ENCODE data around the gene DDOST.
"Not testable (repeated sequence)": the region's sequence is repeated elsewhere in the genome, so short reads cannot be mapped to it uniquely, and the experiment has no call there.

Gene DDOST

DNA sequence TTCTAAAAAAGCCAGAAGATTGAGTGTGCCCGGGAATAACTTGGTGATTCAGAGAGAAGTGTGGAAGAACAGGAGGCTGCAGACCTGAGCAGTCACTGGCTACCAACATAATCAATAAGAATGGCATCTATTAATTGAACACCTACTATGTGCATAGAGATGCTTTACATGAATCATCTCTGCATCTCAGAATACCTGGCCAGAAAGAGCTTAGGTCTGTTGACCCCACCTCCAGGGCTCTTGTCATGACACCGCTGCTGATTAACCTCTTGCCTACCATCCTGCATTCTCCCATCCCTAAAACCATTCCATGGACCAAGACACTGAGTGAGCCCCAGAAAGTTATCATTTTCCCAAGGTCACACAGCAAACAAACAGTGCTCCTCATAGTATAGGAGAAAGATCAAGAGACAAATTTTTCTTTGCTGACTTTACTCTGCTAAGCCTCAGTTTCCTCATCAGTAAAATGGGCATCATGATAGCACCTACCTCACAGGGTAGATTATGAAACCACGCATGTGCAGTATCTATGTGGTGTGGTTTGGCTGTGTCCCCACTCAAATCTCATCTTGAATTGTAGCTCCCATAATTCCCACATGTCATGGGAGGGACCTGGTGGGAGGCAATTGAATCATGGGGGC, 44.2 kb downstream of the DDOST start:
- Histone ChIP-seq H3K27me3 (no peaks in the 10 kb centered on the region), H3K4me3 (no peak overlapping the region), H4K20me1 (no peaks in the 10 kb centered on the region), H3K4me1 (peaks cover 0 to 8% (median 0%) of the 10 kb centered on the region in 10 experiments; a peak in 3 of 20 replicates), H3K36me3 (no peaks in the 10 kb centered on the region), H3K9ac (no peak overlapping the region), H3K9me3 (replicated peaks in 1 of 11) (no peaks in the 10 kb centered on the region), H3K27ac (no peak overlapping the region), H3K4me2 (no peak overlapping the region)
- no peak for TF ChIP-seq Cebpa-rat (IDR thresholded peaks at IDR 0.05)

- H3K9ac ChIP-seq, result no peak overlapping the region
- peaks cover 0 to 8% (median 0%) of the 10 kb centered on the region in 10 experiments; a peak in 3 of 20 replicates for H3K4me1 ChIP-seq
- H3K36me3 ChIP-seq, result no peaks in the 10 kb centered on the region
- no peaks in the 10 kb centered on the region for H3K27me3 ChIP-seq
- no peak overlapping the region for H3K27ac ChIP-seq
- H3K9me3 ChIP-seq (replicated peaks in 1 of 11), result no peaks in the 10 kb centered on the region
- no peak overlapping the region for H3K4me3 ChIP-seq
- no peaks in the 10 kb centered on the region for H4K20me1 ChIP-seq
- TF ChIP-seq Cebpa-rat (IDR thresholded peaks at IDR 0.05), result no peak
- H3K4me2 ChIP-seq, result no peak overlapping the region
Observed at GRCh38 chr1:20615946-20616846, 45.0 kb downstream of the DDOST start.

- Histone ChIP-seq H4K20me1 (no peaks in the 10 kb centered on the region), H3K4me3 (no peak overlapping the region), H3K4me1 (peaks cover 0 to 8% (median 0%) of the 10 kb centered on the region in 10 experiments; a peak in 3 of 20 replicates), H3K9ac (no peak overlapping the region), H3K27ac (no peak overlapping the region), H3K9me3 (replicated peaks in 1 of 11) (no peaks in the 10 kb centered on the region), H3K36me3 (no peaks in the 10 kb centered on the region), H3K27me3 (no peaks in the 10 kb centered on the region), H3K4me2 (peak overlapping the region in 1 of 11 experiments; percentile 29; a peak in 1 of 22 replicates)
- no peak for TF ChIP-seq Cebpa-rat (IDR thresholded peaks at IDR 0.05)
Observed at GRCh38 chr1:20614131-20614579, 47.0 kb downstream of the DDOST start.

- Histone ChIP-seq H3K4me2 (no peak overlapping the region), H3K4me1 (peaks cover 0 to 8% (median 0%) of the 10 kb centered on the region in 10 experiments; a peak in 3 of 20 replicates), H3K27me3 (no peaks in the 10 kb centered on the region), H4K20me1 (no peaks in the 10 kb centered on the region; a peak in 1 of 22 replicates), H3K36me3 (no peaks in the 10 kb centered on the region), H3K9me3 (replicated peaks in 1 of 11) (no peaks in the 10 kb centered on the region), H3K9ac (no peak overlapping the region), H3K27ac (no peak overlapping the region), H3K4me3 (no peak overlapping the region)
- TF ChIP-seq Cebpa-rat (IDR thresholded peaks at IDR 0.05), result no peak
Observed at GRCh38 chr1:20612221-20612746, 48.9 kb downstream of the DDOST start.

DNA sequence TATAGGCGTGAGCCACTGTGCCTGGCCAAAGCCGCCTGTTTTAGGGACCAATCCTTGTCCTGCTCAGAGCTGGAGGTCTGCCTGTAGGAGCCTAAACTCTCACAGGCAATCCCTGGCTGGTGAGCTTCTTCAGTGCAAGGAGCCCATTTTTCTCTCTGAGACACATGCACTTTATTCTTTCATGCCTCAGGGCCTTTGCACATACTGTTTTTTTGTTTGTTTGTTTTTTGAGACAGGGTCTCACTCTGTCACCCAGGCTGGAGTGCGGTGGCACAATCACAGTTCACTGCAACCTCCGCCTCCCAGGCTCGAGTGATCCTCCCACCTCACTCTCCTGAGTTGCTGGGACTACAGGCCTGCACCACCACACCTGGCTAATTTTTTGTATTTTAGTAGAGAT, 49.5 kb downstream of the DDOST start:
- no peak for TF ChIP-seq Cebpa-rat (IDR thresholded peaks at IDR 0.05)
- peaks cover 0 to 8% (median 0%) of the 10 kb centered on the region in 10 experiments; a peak in 3 of 20 replicates for H3K4me1 ChIP-seq
- H3K36me3 ChIP-seq, result no peaks in the 10 kb centered on the region
- H3K4me2 ChIP-seq, result no peak overlapping the region
- H3K4me3 ChIP-seq, result no peak overlapping the region
- no peak overlapping the region for H3K27ac ChIP-seq
- no peak overlapping the region for H3K9ac ChIP-seq
- H3K27me3 ChIP-seq, result no peaks in the 10 kb centered on the region
- H4K20me1 ChIP-seq, result no peaks in the 10 kb centered on the region; a peak in 1 of 22 replicates
- no peaks in the 10 kb centered on the region for H3K9me3 ChIP-seq (replicated peaks in 1 of 11)

GRCh38 chr1:20610970-20611369, 50.2 kb downstream of the DDOST start:
- H3K4me3 ChIP-seq, result no peak overlapping the region
- H3K4me1 ChIP-seq, result peaks cover 0 to 8% (median 0%) of the 10 kb centered on the region in 10 experiments; a peak in 3 of 20 replicates
- H4K20me1 ChIP-seq, result no peaks in the 10 kb centered on the region; a peak in 1 of 22 replicates
- H3K4me2 ChIP-seq, result no peak overlapping the region
- H3K27me3 ChIP-seq, result no peaks in the 10 kb centered on the region
- no peaks in the 10 kb centered on the region for H3K36me3 ChIP-seq
- no peaks in the 10 kb centered on the region for H3K9me3 ChIP-seq (replicated peaks in 1 of 11)
- no peak overlapping the region for H3K9ac ChIP-seq
- no peak for TF ChIP-seq Cebpa-rat (IDR thresholded peaks at IDR 0.05)
- H3K27ac ChIP-seq, result no peak overlapping the region

DNA sequence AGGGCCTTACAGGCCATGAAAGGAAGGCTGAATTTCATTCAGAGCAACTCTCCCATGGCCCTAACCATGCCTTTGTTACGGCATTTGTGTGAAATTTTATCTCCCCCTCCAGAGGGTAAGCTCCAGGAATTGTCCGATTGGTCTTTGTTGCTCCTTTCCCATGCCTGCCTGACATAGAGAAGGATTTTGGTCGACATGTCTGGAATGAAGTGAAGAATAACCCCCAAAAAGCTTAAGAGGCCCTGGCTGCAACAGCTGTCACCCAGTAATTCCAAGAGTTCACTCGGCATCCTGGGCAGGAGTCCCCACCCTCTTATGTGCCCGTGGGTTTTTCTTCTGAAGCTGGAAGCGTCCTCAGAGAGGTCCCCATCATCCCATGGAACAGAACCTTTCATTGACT, 51.6 kb downstream of the DDOST start:
- Histone ChIP-seq H3K27me3 (no peaks in the 10 kb centered on the region), H3K27ac (no peak overlapping the region), H3K36me3 (no peaks in the 10 kb centered on the region), H3K4me3 (no peak overlapping the region), H3K9me3 (replicated peaks in 1 of 11) (no peaks in the 10 kb centered on the region), H3K4me1 (peaks cover 0 to 15% (median 4%) of the 10 kb centered on the region in 10 experiments; a peak in 11 of 20 replicates), H3K4me2 (no peak overlapping the region), H4K20me1 (no peaks in the 10 kb centered on the region; a peak in 1 of 22 replicates), H3K9ac (no peak overlapping the region)
- no peak for TF ChIP-seq Cebpa-rat (IDR thresholded peaks at IDR 0.05)

- not testable (repeated sequence) for H3K9me3 ChIP-seq (replicated peaks in 1 of 11); H3K27me3 ChIP-seq; H3K4me2 ChIP-seq; H3K27ac ChIP-seq; H3K9ac ChIP-seq; H3K4me3 ChIP-seq; H3K36me3 ChIP-seq; H4K20me1 ChIP-seq
- peaks cover 0 to 21% (median 8%) of the 10 kb centered on the region in 10 experiments; a peak in 11 of 20 replicates for H3K4me1 ChIP-seq
Observed at GRCh38 chr1:20606801-20607570, 54.2 kb downstream of the DDOST start.
